ENCODE results near the gene CSPG5.

GRCh38 chr3:47512416-47513124 lies 66.1 kb downstream of the CSPG5 start:
- no peak for TF ChIP-seq POLR2A (IDR thresholded peaks at IDR 0.05)
- no peak for TF ChIP-seq CTCF (IDR thresholded peaks at IDR 0.05)

Data from testis (tissue), 2 donors.